Osteoblast (primary cell): ENCODE results near the gene GPR6. TPM values are rescaled to one million over a fixed set of nuclear protein-coding genes. Genes with fewer than 3 reads are reported as not detected.

ENCODE experiments used
- DNase-seq: peaks from one replicate; pipeline ENCODE4 v3.0.0; 2011; ENCODE audit warnings: low spot score, mixed read lengths; ENCODE audit not compliant: insufficient read length; ENCODE audit errors: missing footprints
- H2AFZ ChIP-seq: 2 replicates; pipeline ENCODE4 v1.6.0; 2011; ENCODE audit warnings: mild to moderate bottlenecking, low read length
- H3K27ac ChIP-seq: 2 replicates; pipeline ENCODE4 v1.5.1; 2011; ENCODE audit warnings: mild to moderate bottlenecking, low read depth, low read length, moderate library complexity
- H3K27me3 ChIP-seq: 2 replicates; pipeline ENCODE4 v1.6.0; 2012; ENCODE audit warnings: mild to moderate bottlenecking, control low read depth, inconsistent platforms, low read length, moderate library complexity; ENCODE audit not compliant: insufficient read depth
- H3K36me3 ChIP-seq: 2 replicates; pipeline ENCODE4 v1.5.1; 2011; ENCODE audit warnings: mild to moderate bottlenecking, low read length, control low read depth, moderate library complexity; ENCODE audit not compliant: insufficient read depth
- H3K4me1 ChIP-seq: 2 replicates; pipeline ENCODE4 v1.5.1; 2011; ENCODE audit warnings: mild to moderate bottlenecking, low read length, control low read depth, moderate library complexity; ENCODE audit not compliant: insufficient read depth
- H3K4me2 ChIP-seq: 2 replicates; pipeline ENCODE4 v1.6.0; 2011; ENCODE audit warnings: mild to moderate bottlenecking, low read length; ENCODE audit not compliant: insufficient read depth
- H3K4me3 ChIP-seq: fragments of 200-600 bp; sonication (generic); 3 replicates; pipeline ENCODE4 v1.5.1; 2012; ENCODE audit warnings: mild to moderate bottlenecking, low read length, inconsistent platforms; ENCODE audit not compliant: insufficient read depth
- H3K79me2 ChIP-seq: 2 replicates; pipeline ENCODE4 v1.6.0; 2012; ENCODE audit warnings: mild to moderate bottlenecking, low read length, control low read depth, inconsistent platforms; ENCODE audit not compliant: insufficient read depth
- H3K9me3 ChIP-seq: 2 replicates; pipeline ENCODE4 v1.5.1; 2011; ENCODE audit warnings: low read depth, low read length, control low read depth
- H4K20me1 ChIP-seq: 2 replicates; pipeline ENCODE4 v1.6.0; 2012; ENCODE audit warnings: mild to moderate bottlenecking, low read length, control low read depth; ENCODE audit not compliant: insufficient read depth
- CTCF ChIP-seq: IDR thresholded peaks from 2 replicates; pipeline ENCODE4 v1.5.1; 2011; ENCODE audit warnings: mild to moderate bottlenecking, low read depth, low read length, moderate library complexity; ENCODE audit errors: extremely low read depth
- total RNA-seq: library from RNA; depleted of rRNA; stranded (reverse); fragments of >200 nt; gene quantifications from 2 replicates; pipeline ENCODE4 v1.2.3, GENCODE V29; 2012

GPR6 gene
- total RNA-seq, 1 donor: not detected

- H3K27ac ChIP-seq: no peak overlapping the region
- H3K4me2 ChIP-seq: no peak overlapping the region
- H4K20me1 ChIP-seq: no peaks in the 10 kb centered on the region
- no peaks in the 10 kb centered on the region for H3K9me3 ChIP-seq
- H2AFZ ChIP-seq: no peak overlapping the region
- no peak for DNase-seq
- H3K27me3 ChIP-seq: peaks cover 2% of the 10 kb centered on the region
- H3K4me1 ChIP-seq: no peaks in the 10 kb centered on the region
- no peak overlapping the region for H3K4me3 ChIP-seq
- no peak for TF ChIP-seq CTCF
- no peaks in the 10 kb centered on the region for H3K79me2 ChIP-seq
- H3K36me3 ChIP-seq: no peaks in the 10 kb centered on the region
These were observed 39.2 kb downstream of the GPR6 start for GRCh38 chr6:110017306-110017705.

GRCh38 chr6:110017946-110018345, 39.8 kb downstream of the GPR6 start:
- no peak overlapping the region for H3K4me2 ChIP-seq
- no peaks in the 10 kb centered on the region for H3K79me2 ChIP-seq
- no peaks in the 10 kb centered on the region for H4K20me1 ChIP-seq
- TF ChIP-seq CTCF: no peak
- H3K27ac ChIP-seq: no peak overlapping the region
- peaks cover 2% of the 10 kb centered on the region for H3K27me3 ChIP-seq
- no peak overlapping the region for H2AFZ ChIP-seq
- no peak overlapping the region for H3K4me3 ChIP-seq
- no peaks in the 10 kb centered on the region for H3K36me3 ChIP-seq
- H3K4me1 ChIP-seq: no peaks in the 10 kb centered on the region
- H3K9me3 ChIP-seq: no peaks in the 10 kb centered on the region
- no peak for DNase-seq

- H3K27ac ChIP-seq: no peak overlapping the region
- TF ChIP-seq CTCF: no peak
These were observed 40.4 kb downstream of the GPR6 start for GRCh38 chr6:110018486-110018885.

GRCh38 chr6:110020888-110021287, 42.8 kb downstream of the GPR6 start:
- no peak for DNase-seq
- H3K4me1 ChIP-seq: no peaks in the 10 kb centered on the region
- H3K4me2 ChIP-seq: no peak overlapping the region
- H3K36me3 ChIP-seq: no peaks in the 10 kb centered on the region
- H4K20me1 ChIP-seq: no peaks in the 10 kb centered on the region
- H3K79me2 ChIP-seq: no peaks in the 10 kb centered on the region
- no peak for TF ChIP-seq CTCF
- peaks cover 2% of the 10 kb centered on the region for H3K27me3 ChIP-seq
- no peak overlapping the region for H3K27ac ChIP-seq
- no peak overlapping the region for H3K4me3 ChIP-seq
- H2AFZ ChIP-seq: no peak overlapping the region
- no peaks in the 10 kb centered on the region for H3K9me3 ChIP-seq

More at GRCh38 chr6:110018486-110018885, 40.4 kb downstream of the GPR6 start:
- no peak overlapping the region for H3K4me3 ChIP-seq
- H3K9me3 ChIP-seq: no peaks in the 10 kb centered on the region
- H4K20me1 ChIP-seq: no peaks in the 10 kb centered on the region
- no peaks in the 10 kb centered on the region for H3K79me2 ChIP-seq
- H3K4me2 ChIP-seq: no peak overlapping the region
- no peak overlapping the region for H2AFZ ChIP-seq
- H3K36me3 ChIP-seq: no peaks in the 10 kb centered on the region
- no peak for DNase-seq
- H3K4me1 ChIP-seq: no peaks in the 10 kb centered on the region
- H3K27me3 ChIP-seq: peaks cover 2% of the 10 kb centered on the region
